HG03139 (cell line): ENCODE data around the gene RPS6KA2.

ENCODE experiments used
- ATAC-seq: cut with Tn5 transposase; IDR thresholded peaks from one replicate; pipeline ENCODE4 v1.9.1; 2021; ENCODE audit not compliant: unreplicated experiment

The RPS6KA2 gene

GRCh38 chr6:166616261-166617238 is 10.5 kb downstream of the RPS6KA2 start:
- ATAC-seq = no peak

- no peak for ATAC-seq
Measured at GRCh38 chr6:166615059-166615770, 11.8 kb downstream of the RPS6KA2 start.

GRCh38 chr6:166614589-166614988 is 12.5 kb downstream of the RPS6KA2 start:
- ATAC-seq = no peak

- no peak for ATAC-seq
Measured at GRCh38 chr6:166614171-166614583, 12.9 kb downstream of the RPS6KA2 start.

- ATAC-seq = no peak
Measured at GRCh38 chr6:166613027-166613426, 14.0 kb downstream of the RPS6KA2 start.

- ATAC-seq = no peak
Measured at GRCh38 chr6:166612471-166612881, 14.6 kb downstream of the RPS6KA2 start.

GRCh38 chr6:166611631-166612030 is 15.4 kb downstream of the RPS6KA2 start:
- ATAC-seq = no peak

- ATAC-seq = no peak
Measured at GRCh38 chr6:166610069-166610468, 17.0 kb downstream of the RPS6KA2 start.

- ATAC-seq = no peak
Measured at GRCh38 chr6:166608774-166609173, 18.3 kb downstream of the RPS6KA2 start.

- ATAC-seq = no peak
Measured at GRCh38 chr6:166605752-166606151, 21.3 kb downstream of the RPS6KA2 start.

- ATAC-seq = no peak
Measured at GRCh38 chr6:166604911-166605310, 22.1 kb downstream of the RPS6KA2 start.

GRCh38 chr6:166604328-166604727 is 22.7 kb downstream of the RPS6KA2 start:
- no peak for ATAC-seq

- no peak for ATAC-seq
Measured at GRCh38 chr6:166603043-166603690, 23.9 kb downstream of the RPS6KA2 start.

GRCh38 chr6:166601956-166602355 is 25.1 kb downstream of the RPS6KA2 start:
- no peak for ATAC-seq

- no peak for ATAC-seq
Measured at GRCh38 chr6:166600931-166601330, 26.1 kb downstream of the RPS6KA2 start.

GRCh38 chr6:166599205-166599604 is 27.8 kb downstream of the RPS6KA2 start:
- ATAC-seq = no peak

GRCh38 chr6:166598441-166599138 is 28.5 kb downstream of the RPS6KA2 start:
- no peak for ATAC-seq

- ATAC-seq = no peak
Measured at GRCh38 chr6:166597711-166598440, 29.2 kb downstream of the RPS6KA2 start.

GRCh38 chr6:166596776-166597507 is 30.1 kb downstream of the RPS6KA2 start:
- ATAC-seq = no peak
